ENCODE results near the gene ATP5PD. TPM values are rescaled to one million over a fixed set of nuclear protein-coding genes. Genes with fewer than 3 reads are reported as not detected.

The ATP5PD gene
- total and polyA plus RNA-seq, 2 of the 13 experiments (the other 11 are each of a cell fraction or from before 2014, with no cell fraction given): 158 to 428 TPM

DNA sequence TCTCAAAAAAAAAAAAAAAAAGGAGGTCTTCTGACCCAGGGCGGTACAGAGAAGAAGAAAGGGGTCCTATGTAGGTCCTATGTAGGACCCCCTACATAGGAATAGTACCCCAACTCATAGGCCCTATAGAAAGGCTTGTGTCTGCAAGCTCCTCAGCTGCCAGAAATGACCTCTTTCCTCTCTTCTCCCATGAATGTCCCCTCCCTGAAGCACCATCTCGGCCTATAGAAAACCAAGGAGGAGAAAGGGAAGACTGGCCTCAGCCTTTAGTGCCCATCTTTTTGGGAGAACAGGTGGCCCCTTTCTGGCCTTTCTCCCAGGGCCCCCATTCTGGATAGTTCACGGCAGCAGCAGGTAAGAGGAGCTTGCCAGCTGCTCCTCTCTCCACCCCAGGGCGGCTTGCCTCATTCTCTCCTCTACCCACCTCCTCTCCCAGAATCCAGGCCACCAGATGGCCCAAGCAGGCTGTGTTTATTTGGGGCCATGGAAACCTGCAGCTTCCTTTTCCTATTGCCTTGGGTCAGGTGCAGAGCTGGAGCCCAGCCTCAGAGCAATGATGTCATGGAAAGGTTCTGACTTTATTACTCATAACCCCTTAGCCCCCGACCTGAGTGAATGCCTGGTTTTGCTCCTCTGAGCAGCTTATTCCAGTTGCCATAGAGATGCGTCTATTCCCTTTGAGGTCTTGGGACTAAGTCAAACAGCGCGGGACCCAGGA lies 35.9 kb downstream of the ATP5PD start (continued):
- TF ChIP-seq, protein P1, sequence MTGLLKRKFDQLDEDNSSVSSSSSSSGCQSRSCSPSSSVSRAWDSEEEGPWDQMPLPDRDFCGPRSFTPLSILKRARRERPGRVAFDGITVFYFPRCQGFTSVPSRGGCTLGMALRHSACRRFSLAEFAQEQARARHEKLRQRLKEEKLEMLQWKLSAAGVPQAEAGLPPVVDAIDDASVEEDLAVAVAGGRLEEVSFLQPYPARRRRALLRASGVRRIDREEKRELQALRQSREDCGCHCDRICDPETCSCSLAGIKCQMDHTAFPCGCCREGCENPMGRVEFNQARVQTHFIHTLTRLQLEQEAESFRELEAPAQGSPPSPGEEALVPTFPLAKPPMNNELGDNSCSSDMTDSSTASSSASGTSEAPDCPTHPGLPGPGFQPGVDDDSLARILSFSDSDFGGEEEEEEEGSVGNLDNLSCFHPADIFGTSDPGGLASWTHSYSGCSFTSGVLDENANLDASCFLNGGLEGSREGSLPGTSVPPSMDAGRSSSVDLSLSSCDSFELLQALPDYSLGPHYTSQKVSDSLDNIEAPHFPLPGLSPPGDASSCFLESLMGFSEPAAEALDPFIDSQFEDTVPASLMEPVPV (CRISPR knock-in tag; IDR thresholded peaks at IDR 0.05): 0 out of 2 replicates have a peak, but pooled peaks have one; percentile 31
- TF ChIP-seq SP4 (CRISPR knock-in tag; IDR thresholded peaks at IDR 0.05) (no peak), ZNF567 (CRISPR knock-in tag; IDR thresholded peaks at IDR 0.05; ENCODE audit: borderline replicate concordance) (no peak), ZNF17 (CRISPR knock-in tag; IDR thresholded peaks at IDR 0.05) (no peak), TBX2 (CRISPR knock-in tag; IDR thresholded peaks at IDR 0.05; ENCODE audit: borderline replicate concordance) (no peak), MED1 (CRISPR knock-in tag; IDR thresholded peaks at IDR 0.05) (no peak), ATF7 (IDR thresholded peaks at IDR 0.05) (peak; percentile 86), ATF7 (CRISPR knock-in tag; IDR thresholded peaks at IDR 0.05) (0 out of 2 replicates have a peak, but pooled peaks have one; percentile 36), YEATS2 (CRISPR knock-in tag; IDR thresholded peaks at IDR 0.05; ENCODE audit: borderline replicate concordance) (no peak; the same call in 1 of the 2 replicates), ZNF234 (CRISPR knock-in tag; conservative IDR thresholded peaks at IDR 0.05) (no peak), THYN1 (CRISPR knock-in tag; IDR thresholded peaks at IDR 0.05; ENCODE audit: borderline replicate concordance, low read depth) (no peak)
- TF ChIP-seq, protein P2, sequence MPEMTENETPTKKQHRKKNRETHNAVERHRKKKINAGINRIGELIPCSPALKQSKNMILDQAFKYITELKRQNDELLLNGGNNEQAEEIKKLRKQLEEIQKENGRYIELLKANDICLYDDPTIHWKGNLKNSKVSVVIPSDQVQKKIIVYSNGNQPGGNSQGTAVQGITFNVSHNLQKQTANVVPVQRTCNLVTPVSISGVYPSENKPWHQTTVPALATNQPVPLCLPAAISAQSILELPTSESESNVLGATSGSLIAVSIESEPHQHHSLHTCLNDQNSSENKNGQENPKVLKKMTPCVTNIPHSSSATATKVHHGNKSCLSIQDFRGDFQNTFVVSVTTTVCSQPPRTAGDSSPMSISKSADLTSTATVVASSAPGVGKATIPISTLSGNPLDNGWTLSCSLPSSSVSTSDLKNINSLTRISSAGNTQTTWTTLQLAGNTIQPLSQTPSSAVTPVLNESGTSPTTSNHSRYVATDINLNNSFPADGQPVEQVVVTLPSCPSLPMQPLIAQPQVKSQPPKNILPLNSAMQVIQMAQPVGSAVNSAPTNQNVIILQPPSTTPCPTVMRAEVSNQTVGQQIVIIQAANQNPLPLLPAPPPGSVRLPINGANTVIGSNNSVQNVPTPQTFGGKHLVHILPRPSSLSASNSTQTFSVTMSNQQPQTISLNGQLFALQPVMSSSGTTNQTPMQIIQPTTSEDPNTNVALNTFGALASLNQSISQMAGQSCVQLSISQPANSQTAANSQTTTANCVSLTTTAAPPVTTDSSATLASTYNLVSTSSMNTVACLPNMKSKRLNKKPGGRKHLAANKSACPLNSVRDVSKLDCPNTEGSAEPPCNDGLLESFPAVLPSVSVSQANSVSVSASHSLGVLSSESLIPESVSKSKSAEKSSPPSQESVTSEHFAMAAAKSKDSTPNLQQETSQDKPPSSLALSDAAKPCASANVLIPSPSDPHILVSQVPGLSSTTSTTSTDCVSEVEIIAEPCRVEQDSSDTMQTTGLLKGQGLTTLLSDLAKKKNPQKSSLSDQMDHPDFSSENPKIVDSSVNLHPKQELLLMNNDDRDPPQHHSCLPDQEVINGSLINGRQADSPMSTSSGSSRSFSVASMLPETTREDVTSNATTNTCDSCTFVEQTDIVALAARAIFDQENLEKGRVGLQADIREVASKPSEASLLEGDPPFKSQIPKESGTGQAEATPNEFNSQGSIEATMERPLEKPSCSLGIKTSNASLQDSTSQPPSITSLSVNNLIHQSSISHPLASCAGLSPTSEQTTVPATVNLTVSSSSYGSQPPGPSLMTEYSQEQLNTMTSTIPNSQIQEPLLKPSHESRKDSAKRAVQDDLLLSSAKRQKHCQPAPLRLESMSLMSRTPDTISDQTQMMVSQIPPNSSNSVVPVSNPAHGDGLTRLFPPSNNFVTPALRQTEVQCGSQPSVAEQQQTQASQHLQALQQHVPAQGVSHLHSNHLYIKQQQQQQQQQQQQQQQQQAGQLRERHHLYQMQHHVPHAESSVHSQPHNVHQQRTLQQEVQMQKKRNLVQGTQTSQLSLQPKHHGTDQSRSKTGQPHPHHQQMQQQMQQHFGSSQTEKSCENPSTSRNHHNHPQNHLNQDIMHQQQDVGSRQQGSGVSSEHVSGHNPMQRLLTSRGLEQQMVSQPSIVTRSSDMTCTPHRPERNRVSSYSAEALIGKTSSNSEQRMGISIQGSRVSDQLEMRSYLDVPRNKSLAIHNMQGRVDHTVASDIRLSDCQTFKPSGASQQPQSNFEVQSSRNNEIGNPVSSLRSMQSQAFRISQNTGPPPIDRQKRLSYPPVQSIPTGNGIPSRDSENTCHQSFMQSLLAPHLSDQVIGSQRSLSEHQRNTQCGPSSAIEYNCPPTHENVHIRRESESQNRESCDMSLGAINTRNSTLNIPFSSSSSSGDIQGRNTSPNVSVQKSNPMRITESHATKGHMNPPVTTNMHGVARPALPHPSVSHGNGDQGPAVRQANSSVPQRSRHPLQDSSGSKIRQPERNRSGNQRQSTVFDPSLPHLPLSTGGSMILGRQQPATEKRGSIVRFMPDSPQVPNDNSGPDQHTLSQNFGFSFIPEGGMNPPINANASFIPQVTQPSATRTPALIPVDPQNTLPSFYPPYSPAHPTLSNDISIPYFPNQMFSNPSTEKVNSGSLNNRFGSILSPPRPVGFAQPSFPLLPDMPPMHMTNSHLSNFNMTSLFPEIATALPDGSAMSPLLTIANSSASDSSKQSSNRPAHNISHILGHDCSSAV (CRISPR knock-in tag; IDR thresholded peaks at IDR 0.05; ENCODE audit: borderline replicate concordance): no peak
- TF ChIP-seq, protein P3, sequence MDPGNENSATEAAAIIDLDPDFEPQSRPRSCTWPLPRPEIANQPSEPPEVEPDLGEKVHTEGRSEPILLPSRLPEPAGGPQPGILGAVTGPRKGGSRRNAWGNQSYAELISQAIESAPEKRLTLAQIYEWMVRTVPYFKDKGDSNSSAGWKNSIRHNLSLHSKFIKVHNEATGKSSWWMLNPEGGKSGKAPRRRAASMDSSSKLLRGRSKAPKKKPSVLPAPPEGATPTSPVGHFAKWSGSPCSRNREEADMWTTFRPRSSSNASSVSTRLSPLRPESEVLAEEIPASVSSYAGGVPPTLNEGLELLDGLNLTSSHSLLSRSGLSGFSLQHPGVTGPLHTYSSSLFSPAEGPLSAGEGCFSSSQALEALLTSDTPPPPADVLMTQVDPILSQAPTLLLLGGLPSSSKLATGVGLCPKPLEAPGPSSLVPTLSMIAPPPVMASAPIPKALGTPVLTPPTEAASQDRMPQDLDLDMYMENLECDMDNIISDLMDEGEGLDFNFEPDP (CRISPR knock-in tag; conservative IDR thresholded peaks at IDR 0.05): no peak
- TF ChIP-seq, protein P4, sequence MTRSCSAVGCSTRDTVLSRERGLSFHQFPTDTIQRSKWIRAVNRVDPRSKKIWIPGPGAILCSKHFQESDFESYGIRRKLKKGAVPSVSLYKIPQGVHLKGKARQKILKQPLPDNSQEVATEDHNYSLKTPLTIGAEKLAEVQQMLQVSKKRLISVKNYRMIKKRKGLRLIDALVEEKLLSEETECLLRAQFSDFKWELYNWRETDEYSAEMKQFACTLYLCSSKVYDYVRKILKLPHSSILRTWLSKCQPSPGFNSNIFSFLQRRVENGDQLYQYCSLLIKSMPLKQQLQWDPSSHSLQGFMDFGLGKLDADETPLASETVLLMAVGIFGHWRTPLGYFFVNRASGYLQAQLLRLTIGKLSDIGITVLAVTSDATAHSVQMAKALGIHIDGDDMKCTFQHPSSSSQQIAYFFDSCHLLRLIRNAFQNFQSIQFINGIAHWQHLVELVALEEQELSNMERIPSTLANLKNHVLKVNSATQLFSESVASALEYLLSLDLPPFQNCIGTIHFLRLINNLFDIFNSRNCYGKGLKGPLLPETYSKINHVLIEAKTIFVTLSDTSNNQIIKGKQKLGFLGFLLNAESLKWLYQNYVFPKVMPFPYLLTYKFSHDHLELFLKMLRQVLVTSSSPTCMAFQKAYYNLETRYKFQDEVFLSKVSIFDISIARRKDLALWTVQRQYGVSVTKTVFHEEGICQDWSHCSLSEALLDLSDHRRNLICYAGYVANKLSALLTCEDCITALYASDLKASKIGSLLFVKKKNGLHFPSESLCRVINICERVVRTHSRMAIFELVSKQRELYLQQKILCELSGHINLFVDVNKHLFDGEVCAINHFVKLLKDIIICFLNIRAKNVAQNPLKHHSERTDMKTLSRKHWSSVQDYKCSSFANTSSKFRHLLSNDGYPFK (CRISPR knock-in tag; IDR thresholded peaks at IDR 0.05; ENCODE audit: borderline replicate concordance): peak; percentile 16; the same call in 1 of the 2 replicates
